Astrocyte (in vitro differentiated cells and primary cell): ENCODE measurements around the gene CNOT4. TPM values are rescaled to one million over a fixed set of nuclear protein-coding genes. Genes with fewer than 3 reads are reported as not detected.

Source experiments
- DNase-seq: peaks from one replicate; pipeline ENCODE4 v3.0.0-alpha.2; 2010; ENCODE audit warnings: low read depth
- FAIRE-seq: peaks from 2 replicates; lab custom pipeline; 2011; peaks lifted over from hg19 to GRCh38; lab: Jason Lieb, UNC
- H2AFZ ChIP-seq: 2 replicates; pipeline ENCODE4 v1.6.0; 2012; ENCODE audit warnings: low read depth, low read length, inconsistent platforms
- H3K27ac ChIP-seq: 2 replicates; pipeline ENCODE4 v1.5.1; 2011; ENCODE audit warnings: low read depth, low read length, inconsistent platforms
- H3K27me3 ChIP-seq: 2 replicates; pipeline ENCODE4 v1.6.0; 2011; ENCODE audit warnings: low read length, inconsistent platforms; ENCODE audit not compliant: insufficient read depth
- H3K36me3 ChIP-seq: 2 replicates; pipeline ENCODE4 v1.5.1; 2011; ENCODE audit warnings: low read length, inconsistent platforms; ENCODE audit not compliant: insufficient read depth
- H3K4me1 ChIP-seq: 2 replicates; pipeline ENCODE4 v1.5.1; 2011; ENCODE audit warnings: low read length, inconsistent platforms; ENCODE audit not compliant: insufficient read depth
- H3K4me2 ChIP-seq: 2 replicates; pipeline ENCODE4 v1.6.0; 2012; ENCODE audit warnings: low read length, inconsistent platforms
- H3K4me3 ChIP-seq: 2 replicates; pipeline ENCODE4 v1.5.1; 2011; ENCODE audit warnings: low read depth, mild to moderate bottlenecking, low read length, inconsistent platforms; ENCODE audit not compliant: insufficient read depth
- H3K79me2 ChIP-seq: 2 replicates; pipeline ENCODE4 v1.6.0; 2012; ENCODE audit warnings: mild to moderate bottlenecking, low read length, inconsistent platforms; ENCODE audit not compliant: insufficient read depth
- H3K9ac ChIP-seq: 2 replicates; pipeline ENCODE4 v1.6.0; 2012; ENCODE audit warnings: mild to moderate bottlenecking, low read length, inconsistent platforms
- H3K9me3 ChIP-seq: 2 replicates; pipeline ENCODE4 v1.5.1; 2012; ENCODE audit warnings: low read depth, mild to moderate bottlenecking, low read length, inconsistent platforms; ENCODE audit not compliant: insufficient read depth
- H4K20me1 ChIP-seq: 2 replicates; pipeline ENCODE4 v1.6.0; 2012; ENCODE audit warnings: low read length, inconsistent platforms; ENCODE audit not compliant: insufficient read depth
- H3K27ac Mint-ChIP-seq: one replicate; pipeline ENCODE4 v1.8.0; 2021; ENCODE audit warnings: mild to moderate bottlenecking, mixed read lengths; ENCODE audit not compliant: unreplicated experiment
- H3K27me3 Mint-ChIP-seq: one replicate; pipeline ENCODE4 v1.8.0; 2021; ENCODE audit warnings: low read depth, mixed read lengths; ENCODE audit not compliant: unreplicated experiment
- H3K36me3 Mint-ChIP-seq: one replicate; pipeline ENCODE4 v1.8.0; 2021; ENCODE audit warnings: low read depth, mixed read lengths; ENCODE audit not compliant: unreplicated experiment
- H3K4me1 Mint-ChIP-seq: one replicate; pipeline ENCODE4 v1.8.0; 2021; ENCODE audit warnings: low read depth, mixed read lengths; ENCODE audit not compliant: unreplicated experiment
- H3K4me3 Mint-ChIP-seq: one replicate; pipeline ENCODE4 v1.8.0; 2021; ENCODE audit warnings: mild to moderate bottlenecking, moderate library complexity, mixed read lengths; ENCODE audit not compliant: unreplicated experiment
- H3K9me3 Mint-ChIP-seq: one replicate; pipeline ENCODE4 v1.8.0; 2021; ENCODE audit warnings: mild to moderate bottlenecking, mixed read lengths; ENCODE audit not compliant: unreplicated experiment
- EZH2 ChIP-seq: IDR thresholded peaks from 2 replicates; pipeline ENCODE4 v1.6.1; 2012; ENCODE audit warnings: mild to moderate bottlenecking, low read length, inconsistent platforms; ENCODE audit not compliant: insufficient read depth
- total RNA-seq: library from RNA; stranded (reverse); gene quantifications from 2 replicates; pipeline ENCODE4 v1.2.1, GENCODE V29; 2021
- TF ChIP-seq, protein P1 (sequence below): IDR thresholded peaks from 2 replicates; pipeline ENCODE4 v1.5.1; 2011; ENCODE audit warnings: low read depth, mild to moderate bottlenecking, inconsistent platforms, low read length, moderate library complexity; ENCODE audit not compliant: insufficient read depth

Gene CNOT4
- total RNA-seq, 1 donor from 2014 or later, result 24.9 TPM

DNA sequence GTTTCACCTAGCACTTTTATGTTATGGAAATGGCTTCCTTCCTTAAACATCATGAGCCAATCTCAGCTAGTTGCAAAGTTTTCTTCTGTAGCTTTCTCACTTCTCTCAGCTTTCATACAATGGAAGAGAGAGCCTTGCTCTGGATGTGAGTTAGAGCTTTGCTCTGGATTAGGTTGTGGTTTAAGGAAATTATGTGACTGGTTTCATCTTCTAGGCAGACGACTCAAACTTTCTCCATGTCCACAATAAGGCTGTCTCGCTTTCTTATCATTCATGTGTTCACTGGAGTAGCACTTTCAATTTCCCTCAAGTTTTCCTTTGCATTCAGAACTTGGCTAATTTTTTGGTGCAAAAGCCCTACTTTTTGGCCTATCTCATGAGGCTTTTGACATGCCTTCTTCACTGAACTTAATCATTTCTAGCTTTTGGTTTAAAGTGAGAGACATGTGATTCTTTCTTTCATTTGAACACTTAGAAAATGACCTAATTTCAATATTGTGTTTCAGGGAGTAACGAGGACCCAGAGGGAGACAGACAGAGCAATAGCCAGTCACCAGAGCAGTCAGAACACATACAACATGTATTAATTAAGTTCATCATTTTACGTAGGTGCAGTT lies 49.8 kb downstream of the CNOT4 start:
- Histone ChIP-seq H3K4me1 (no peaks in the 10 kb centered on the region), H3K27me3 (no peaks in the 10 kb centered on the region), H3K79me2 (peaks cover 82% of the 10 kb centered on the region), H3K9me3 (no peaks in the 10 kb centered on the region), H4K20me1 (peaks cover 81% of the 10 kb centered on the region), H3K4me2 (no peak overlapping the region), H2AFZ (no peak overlapping the region), H3K9ac (no peak overlapping the region), H3K36me3 (no peaks in the 10 kb centered on the region), H3K4me3 (no peak overlapping the region), H3K27ac (no peak overlapping the region)
- no peaks in the 10 kb centered on the region for H3K27me3 Mint-ChIP-seq
- DNase-seq (no peak), FAIRE-seq (no peak)
- TF ChIP-seq EZH2, result no peak
- TF ChIP-seq, protein P1, sequence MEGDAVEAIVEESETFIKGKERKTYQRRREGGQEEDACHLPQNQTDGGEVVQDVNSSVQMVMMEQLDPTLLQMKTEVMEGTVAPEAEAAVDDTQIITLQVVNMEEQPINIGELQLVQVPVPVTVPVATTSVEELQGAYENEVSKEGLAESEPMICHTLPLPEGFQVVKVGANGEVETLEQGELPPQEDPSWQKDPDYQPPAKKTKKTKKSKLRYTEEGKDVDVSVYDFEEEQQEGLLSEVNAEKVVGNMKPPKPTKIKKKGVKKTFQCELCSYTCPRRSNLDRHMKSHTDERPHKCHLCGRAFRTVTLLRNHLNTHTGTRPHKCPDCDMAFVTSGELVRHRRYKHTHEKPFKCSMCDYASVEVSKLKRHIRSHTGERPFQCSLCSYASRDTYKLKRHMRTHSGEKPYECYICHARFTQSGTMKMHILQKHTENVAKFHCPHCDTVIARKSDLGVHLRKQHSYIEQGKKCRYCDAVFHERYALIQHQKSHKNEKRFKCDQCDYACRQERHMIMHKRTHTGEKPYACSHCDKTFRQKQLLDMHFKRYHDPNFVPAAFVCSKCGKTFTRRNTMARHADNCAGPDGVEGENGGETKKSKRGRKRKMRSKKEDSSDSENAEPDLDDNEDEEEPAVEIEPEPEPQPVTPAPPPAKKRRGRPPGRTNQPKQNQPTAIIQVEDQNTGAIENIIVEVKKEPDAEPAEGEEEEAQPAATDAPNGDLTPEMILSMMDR, result no peak
- peaks cover 4% of the 10 kb centered on the region for H3K9me3 Mint-ChIP-seq
- peaks cover 6% of the 10 kb centered on the region for H3K4me1 Mint-ChIP-seq
- peaks cover 4% of the 10 kb centered on the region for H3K36me3 Mint-ChIP-seq
- no peak overlapping the region for H3K4me3 Mint-ChIP-seq
- H3K27ac Mint-ChIP-seq, result no peak overlapping the region

DNA sequence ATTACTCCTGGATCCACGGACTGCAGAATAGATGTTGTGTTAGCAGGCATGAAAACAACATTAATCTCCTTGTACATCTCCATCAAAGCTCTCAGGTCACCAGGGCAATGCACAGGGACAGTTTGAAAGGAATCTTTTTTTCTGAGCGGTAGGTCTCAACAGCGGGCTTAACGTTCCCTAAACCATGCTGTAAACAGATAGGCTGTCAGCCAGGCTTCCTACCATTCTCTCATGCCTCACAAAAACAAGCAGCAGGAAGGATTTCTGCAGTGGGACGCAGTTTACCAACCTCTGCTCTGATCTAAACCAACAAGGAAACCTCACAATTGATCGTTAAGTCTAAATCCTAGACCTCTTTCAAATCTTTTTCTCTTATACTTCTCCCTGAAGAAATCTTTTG lies 50.8 kb downstream of the CNOT4 start:
- TF ChIP-seq EZH2, result no peak
- TF ChIP-seq, protein P1, result no peak
- Histone ChIP-seq H3K36me3 (no peaks in the 10 kb centered on the region), H3K79me2 (peaks cover 85% of the 10 kb centered on the region), H4K20me1 (peaks cover 84% of the 10 kb centered on the region), H3K4me1 (no peaks in the 10 kb centered on the region), H3K4me3 (no peak overlapping the region), H3K4me2 (no peak overlapping the region), H3K9me3 (no peaks in the 10 kb centered on the region), H3K9ac (no peak overlapping the region), H2AFZ (no peak overlapping the region), H3K27ac (no peak overlapping the region), H3K27me3 (no peaks in the 10 kb centered on the region)
- Mint-ChIP-seq H3K27me3 (no peaks in the 10 kb centered on the region), H3K4me3 (no peak overlapping the region), H3K9me3 (peaks cover 4% of the 10 kb centered on the region), H3K36me3 (peaks cover 4% of the 10 kb centered on the region), H3K4me1 (peaks cover 6% of the 10 kb centered on the region), H3K27ac (no peak overlapping the region)
- DNase-seq (no peak), FAIRE-seq (no peak)

DNA sequence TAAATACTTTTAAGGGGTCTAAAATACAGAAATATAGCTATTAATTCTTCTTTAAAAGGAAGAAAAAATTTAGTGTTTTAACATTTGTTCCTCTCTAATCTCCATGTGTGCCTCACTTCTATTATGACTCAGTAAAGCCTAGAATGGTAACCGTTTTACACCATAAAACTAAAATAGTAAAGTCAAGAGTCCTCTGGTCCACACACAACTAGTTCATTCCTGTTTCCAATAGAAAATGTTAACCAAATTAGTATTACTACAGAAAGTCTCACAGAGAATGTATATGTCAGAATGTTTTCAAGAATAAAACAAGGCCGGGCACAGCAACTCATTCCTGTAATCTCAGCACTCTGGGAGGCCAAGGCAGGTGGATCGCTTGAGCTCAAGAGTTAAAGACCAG lies 55.8 kb downstream of the CNOT4 start:
- H3K27me3 ChIP-seq, result no peaks in the 10 kb centered on the region
- no peak overlapping the region for H3K27ac ChIP-seq
- Mint-ChIP-seq H3K4me1 (peaks cover 4% of the 10 kb centered on the region), H3K36me3 (no peaks in the 10 kb centered on the region), H3K27ac (no peak overlapping the region), H3K4me3 (no peak overlapping the region), H3K9me3 (no peaks in the 10 kb centered on the region), H3K27me3 (no peaks in the 10 kb centered on the region)
- H3K9me3 ChIP-seq, result no peaks in the 10 kb centered on the region
- TF ChIP-seq, protein P1, result no peak
- no peak for TF ChIP-seq EZH2
- no peak overlapping the region for H2AFZ ChIP-seq
- DNase-seq (no peak), FAIRE-seq (no peak)
- H3K4me3 ChIP-seq, result no peak overlapping the region
- H3K79me2 ChIP-seq, result peaks cover 80% of the 10 kb centered on the region
- H4K20me1 ChIP-seq, result peaks cover 85% of the 10 kb centered on the region
- no peaks in the 10 kb centered on the region for H3K36me3 ChIP-seq
- no peaks in the 10 kb centered on the region for H3K4me1 ChIP-seq
- no peak overlapping the region for H3K4me2 ChIP-seq
- no peak overlapping the region for H3K9ac ChIP-seq
